Panc1 (cell line): Measurements from ENCODE around the gene ZNF804A.

Experiments
- CTCF ChIP-seq: fragments of 450-650 bp; IDR thresholded peaks from 2 replicates; pipeline ENCODE4 v1.5.1; 2017; ENCODE audit warnings: mild to moderate bottlenecking
- POLR2AphosphoS5 ChIP-seq: IDR thresholded peaks from 2 replicates; pipeline ENCODE4 v1.6.1; 2012; ENCODE audit warnings: mild to moderate bottlenecking, low read depth, low read length, moderate library complexity

- TF ChIP-seq POLR2AphosphoS5 = no peak
- no peak for TF ChIP-seq CTCF
These were observed 340.1 kb downstream of the ZNF804A start for GRCh38 chr2:184938221-184938985.
